Keratinocyte (primary cell): Measurements from ENCODE around the gene FGF12. TPM values are rescaled to one million over a fixed set of nuclear protein-coding genes. Genes with fewer than 3 reads are reported as not detected.
A peak's percentile ranks its signal among the peaks of the same experiment; 100 is the strongest.

Source experiments
- DNase-seq: peaks from one replicate; pipeline ENCODE4 v3.0.0-alpha.2; 2011; ENCODE audit warnings: low read depth, missing footprints, low spot score
- FAIRE-seq: peaks from 2 replicates; lab custom pipeline; 2011; peaks lifted over from hg19 to GRCh38; lab: Jason Lieb, UNC
- H2AFZ ChIP-seq: 2 replicates; pipeline ENCODE4 v1.6.0; 2012; ENCODE audit warnings: low read length, control low read depth, inconsistent platforms; ENCODE audit not compliant: control insufficient read depth
- H3K27ac ChIP-seq: 2 replicates; pipeline ENCODE4 v1.5.1; 2011; ENCODE audit warnings: low read length; ENCODE audit not compliant: control insufficient read depth, insufficient read depth
- H3K27me3 ChIP-seq: 3 replicates; pipeline ENCODE4 v1.6.0; 2011; ENCODE audit warnings: low read length; ENCODE audit not compliant: control insufficient read depth, insufficient read depth; ENCODE audit errors: extremely low read depth
- H3K36me3 ChIP-seq, 2 experiments: 2 replicates in 1 of 2; 3 replicates in 1 of 2; pipeline ENCODE4 v1.5.1; 2011; ENCODE audit warnings: low read length in 2 of 2, mild to moderate bottlenecking in 1 of 2; ENCODE audit not compliant: control insufficient read depth in 2 of 2, insufficient read depth in 2 of 2; ENCODE audit errors: extremely low read depth in 1 of 2
- H3K4me1 ChIP-seq: 3 replicates; pipeline ENCODE4 v1.5.1; 2011; ENCODE audit warnings: low read length; ENCODE audit not compliant: control insufficient read depth, insufficient read depth; ENCODE audit errors: extremely low read depth
- H3K4me2 ChIP-seq: 3 replicates; pipeline ENCODE4 v1.6.0; 2011; ENCODE audit warnings: low read depth, low read length; ENCODE audit not compliant: control insufficient read depth, insufficient read depth; ENCODE audit errors: extremely low read depth
- H3K4me3 ChIP-seq, 3 experiments: fragments of 200-600 bp in 1 of 3; sonication (generic) in 1 of 3; 2 replicates in 2 of 3; 3 replicates in 1 of 3; pipeline ENCODE4 v1.5.1; 2011 to 2016; ENCODE audit warnings: low read length in 3 of 3, mild to moderate bottlenecking in 3 of 3, control low read depth in 2 of 3, inconsistent platforms in 1 of 3, low read depth in 1 of 3, mixed read lengths in 1 of 3, mixed run types in 1 of 3, moderate library complexity in 1 of 3; ENCODE audit not compliant: control insufficient read depth in 2 of 3, insufficient read depth in 2 of 3; ENCODE audit errors: extremely low read depth in 1 of 3
- H3K79me2 ChIP-seq: 2 replicates; pipeline ENCODE4 v1.6.0; 2012; ENCODE audit warnings: low read length; ENCODE audit not compliant: control insufficient read depth, insufficient read depth
- H3K9ac ChIP-seq: 3 replicates; pipeline ENCODE4 v1.6.0; 2011; ENCODE audit warnings: low read length; ENCODE audit not compliant: control insufficient read depth, insufficient read depth; ENCODE audit errors: extremely low read depth
- H3K9me1 ChIP-seq: 3 replicates; pipeline ENCODE4 v1.6.0; 2011; ENCODE audit warnings: low read length; ENCODE audit not compliant: control insufficient read depth, insufficient read depth; ENCODE audit errors: extremely low read depth
- H3K9me3 ChIP-seq: 2 replicates; pipeline ENCODE4 v1.5.1; 2012; ENCODE audit warnings: low read depth, low read length; ENCODE audit not compliant: control insufficient read depth
- H4K20me1 ChIP-seq: 3 replicates; pipeline ENCODE4 v1.6.0; 2011; ENCODE audit warnings: low read length; ENCODE audit not compliant: control insufficient read depth, insufficient read depth; ENCODE audit errors: extremely low read depth
- CTCF ChIP-seq, 3 experiments: IDR thresholded peaks in 1 of 3; conservative IDR thresholded peaks in 1 of 3; optimal IDR thresholded peaks in 1 of 3; 2 replicates in 2 of 3; 3 replicates in 1 of 3; pipeline versions ENCODE3 to v1.5.1; 2011; ENCODE audit warnings: low read length in 3 of 3, mild to moderate bottlenecking in 3 of 3, moderate library complexity in 2 of 3, control low read depth in 1 of 3, inconsistent platforms in 1 of 3; ENCODE audit not compliant: insufficient read depth in 2 of 3; ENCODE audit errors: extremely low read depth in 1 of 3
- EZH2 ChIP-seq: IDR thresholded peaks from one replicate; pipeline ENCODE4 v1.6.1; 2012; ENCODE audit warnings: inconsistent platforms, mild to moderate bottlenecking, low read length, moderate library complexity
- dilution Hi-C: fragments of 300-500 bp; cut with MboI; formaldehyde crosslinking; loops from one replicate; pipeline ENCODE4 v1.7.0; 2020; ENCODE audit warnings: low sequenced_read_pairs; ENCODE audit not compliant: extremely low pct_ligation_motif_present
- polyA plus RNA-seq, 5 experiments: library from polyadenylated mRNA; depleted of rRNA in 3 of 5; stranded (reverse) in 3 of 5; stranded (forward) in 1 of 5; unstranded in 1 of 5; fragments of >200 nt; gene quantifications; 1 replicate in 1 of 5; 2 replicates in 3 of 5; 3 replicates in 1 of 5; pipeline versions ENCODE4 v1.2.1 to v1.2.3, GENCODE V29; 2011 to 2012; ENCODE audit warnings: missing spikeins in 2 of 5, low read depth in 1 of 5, low replicate concordance in 1 of 5

FGF12 gene
- polyA plus RNA-seq, 1 donor (not counting 4 experiments of a cell fraction or from before 2014, with no cell fraction given): 4.1 TPM

- Histone ChIP-seq H3K4me2 (no peak overlapping the region), H3K9me1 (no peaks in the 10 kb centered on the region), H2AFZ (no peak overlapping the region), H3K4me3 (no peak overlapping the region), H4K20me1 (no peaks in the 10 kb centered on the region), H3K9me3 (no peaks in the 10 kb centered on the region), H3K9ac (no peak overlapping the region), H3K36me3 (no peaks in the 10 kb centered on the region), H3K79me2 (no peaks in the 10 kb centered on the region), H3K4me1 (no peaks in the 10 kb centered on the region), H3K27ac (no peak overlapping the region), H3K27me3 (no peaks in the 10 kb centered on the region)
- dilution Hi-C loops: loop anchor here (25.0 kb wide), 1 partner anchor 102 kb away; no protein-coding TSS in a partner anchor
- no peak for FAIRE-seq
- no peak for DNase-seq
- TF ChIP-seq EZH2 (no peak), CTCF (optimal IDR thresholded peaks at IDR 0.05 in 1 of 3, IDR thresholded peaks at IDR 0.05 in 1 of 3, conservative IDR thresholded peaks at IDR 0.05 in 1 of 3; ENCODE audit: extremely low read depth in 1 of 3, insufficient read depth in 2 of 3, low read length in 3 of 3) (no peak)
These were observed 388.1 kb downstream of the FGF12 start for GRCh38 chr3:192339214-192339613.

GRCh38 chr3:192336286-192336685 is 391.1 kb downstream of the FGF12 start:
- DNase-seq (no peak), FAIRE-seq (no peak)
- Histone ChIP-seq H3K79me2 (no peaks in the 10 kb centered on the region), H3K9ac (no peak overlapping the region), H3K27ac (no peak overlapping the region), H3K27me3 (no peaks in the 10 kb centered on the region), H3K4me3 (no peak overlapping the region), H3K36me3 (no peaks in the 10 kb centered on the region), H2AFZ (no peak overlapping the region), H3K9me1 (no peaks in the 10 kb centered on the region), H4K20me1 (no peaks in the 10 kb centered on the region), H3K9me3 (no peaks in the 10 kb centered on the region), H3K4me2 (no peak overlapping the region), H3K4me1 (no peaks in the 10 kb centered on the region)
- TF ChIP-seq EZH2 (no peak), CTCF (optimal IDR thresholded peaks at IDR 0.05 in 1 of 3, IDR thresholded peaks at IDR 0.05 in 1 of 3, conservative IDR thresholded peaks at IDR 0.05 in 1 of 3; ENCODE audit: extremely low read depth in 1 of 3, insufficient read depth in 2 of 3, low read length in 3 of 3) (peak in 2 of 3 experiments; percentile 5 to 7)
- dilution Hi-C loops: loop anchor here (25.0 kb wide), 1 partner anchor 99 kb away; no protein-coding TSS in a partner anchor
